ENCODE measurements around the gene FUCA1. TPM values are rescaled to one million over a fixed set of nuclear protein-coding genes. Genes with fewer than 3 reads are reported as not detected.
"Not testable (repeated sequence)": the region's sequence is repeated elsewhere in the genome, so short reads cannot be mapped to it uniquely, and the experiment has no call there.

The FUCA1 gene
- total and polyA plus RNA-seq, 3 experiments from 2014 or later: 14.1 to 17.2 (median 15.7) TPM

DNA sequence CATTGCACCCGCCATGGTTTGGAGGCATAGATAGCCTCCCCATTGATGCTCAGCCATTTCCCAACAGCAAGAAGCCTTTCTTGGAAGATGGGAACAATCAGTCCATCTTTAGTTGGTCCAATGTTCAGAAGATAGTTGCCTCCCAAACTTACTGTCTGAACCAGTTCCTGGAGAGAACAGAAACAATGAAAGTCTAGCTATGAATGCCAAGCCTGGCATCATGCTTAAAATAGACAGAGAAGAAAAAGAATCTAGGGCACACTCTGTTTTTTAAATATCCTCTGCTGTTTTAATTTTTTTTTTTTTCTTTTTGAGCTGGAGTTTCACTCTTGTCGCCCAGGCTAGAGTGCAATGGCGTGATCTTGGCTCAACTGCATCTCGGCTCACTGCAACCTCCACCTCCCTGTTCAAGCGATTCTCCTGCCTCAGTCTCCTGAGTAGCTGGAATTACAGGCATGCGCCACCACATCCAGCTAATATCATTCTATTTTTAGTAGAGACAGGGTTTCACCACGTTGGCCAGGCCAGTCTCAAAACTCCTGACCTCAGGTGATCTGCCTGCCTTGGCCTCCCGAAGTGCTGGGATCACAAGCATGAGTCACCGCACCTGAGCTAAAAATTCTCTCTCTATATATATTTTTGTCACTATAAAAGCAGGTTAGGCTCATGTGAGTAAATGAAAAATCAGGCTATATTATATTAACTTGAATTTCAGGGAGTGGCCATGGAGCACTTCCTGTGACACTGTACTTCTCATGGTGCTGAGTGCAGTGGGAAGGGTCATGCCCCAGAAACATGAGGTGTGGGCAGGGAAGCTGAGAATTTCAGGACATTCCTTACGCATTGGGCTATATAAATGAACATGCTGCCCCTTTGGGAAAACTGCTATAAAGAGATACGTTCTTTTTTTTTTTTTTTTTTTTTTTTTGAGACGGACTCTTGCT is 19.1 kb downstream of the FUCA1 start:
- Mint-ChIP-seq H3K27me3 (no peaks in the 10 kb centered on the region), H3K36me3 (peaks cover 22 to 54% (median 29%) of the 10 kb centered on the region in 3 donors), H3K9me3 (no peaks in the 10 kb centered on the region), H3K27ac (peak overlapping the region in 2 of 8 donors; percentile 73 to 85), H3K4me3 (no peak overlapping the region), H3K4me1 (no peaks in the 10 kb centered on the region)
- no peak for DNase-seq
- H3K4me1 ChIP-seq (ENCODE audit: insufficient read depth, low read length): no peaks in the 10 kb centered on the region
- H3K27ac ChIP-seq (ENCODE audit: low read depth, low read length): no peak overlapping the region
- no peaks in the 10 kb centered on the region for H3K9me3 ChIP-seq (ENCODE audit: low read length)
- H3K36me3 ChIP-seq (ENCODE audit: insufficient read depth, low read length): peaks cover 21% of the 10 kb centered on the region
- H3K27me3 ChIP-seq (ENCODE audit: insufficient read depth, low read length, poor library complexity, severe bottlenecking): no peaks in the 10 kb centered on the region
- POLR2A ChIA-PET: no interaction called here
- CTCF ChIA-PET: no interaction called here
- no peak overlapping the region for H3K4me3 ChIP-seq (ENCODE audit: low read length)

DNA sequence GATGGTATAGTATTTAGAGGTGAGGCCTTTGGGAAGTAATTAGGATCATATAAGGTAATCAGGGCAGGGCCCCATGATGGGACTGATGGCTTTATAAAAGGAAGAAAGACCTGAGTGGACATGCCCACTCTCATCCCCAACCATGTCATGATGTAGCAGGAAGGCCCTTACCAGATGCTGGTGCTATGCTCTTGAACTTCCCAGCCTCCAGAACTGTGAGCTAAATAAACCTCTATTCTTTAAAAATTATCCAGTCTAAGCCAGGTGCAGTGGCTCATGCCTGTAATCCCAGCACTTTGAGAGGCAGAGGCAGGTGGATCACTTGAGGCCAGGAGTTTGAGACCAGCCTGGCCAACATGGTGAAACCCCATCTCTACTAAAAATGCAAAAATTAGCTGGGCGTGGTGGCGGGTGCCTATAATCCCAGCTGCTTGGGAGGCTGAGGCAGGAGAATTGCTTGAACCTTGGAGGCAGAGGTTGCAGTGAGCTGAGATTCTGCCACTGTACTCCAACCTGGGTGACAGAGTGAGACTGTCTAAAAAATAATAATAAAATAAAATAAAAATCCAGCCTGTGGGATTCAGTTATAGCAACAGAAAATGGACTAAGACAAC is 20.5 kb downstream of the FUCA1 start:
- CTCF ChIA-PET; H3K4me3 ChIP-seq (ENCODE audit: low read length); H3K9me3 ChIP-seq (ENCODE audit: low read length); H3K4me1 Mint-ChIP-seq; POLR2A ChIA-PET; H3K27ac Mint-ChIP-seq; DNase-seq; H3K4me1 ChIP-seq (ENCODE audit: insufficient read depth, low read length); H3K9me3 Mint-ChIP-seq; H3K4me3 Mint-ChIP-seq; H3K27ac ChIP-seq (ENCODE audit: low read depth, low read length); H3K27me3 Mint-ChIP-seq; H3K27me3 ChIP-seq (ENCODE audit: insufficient read depth, low read length, poor library complexity, severe bottlenecking): not testable (repeated sequence)
- peaks cover 21% of the 10 kb centered on the region for H3K36me3 ChIP-seq (ENCODE audit: insufficient read depth, low read length)
- H3K36me3 Mint-ChIP-seq: peaks cover 22 to 52% (median 30%) of the 10 kb centered on the region in 3 donors

DNA sequence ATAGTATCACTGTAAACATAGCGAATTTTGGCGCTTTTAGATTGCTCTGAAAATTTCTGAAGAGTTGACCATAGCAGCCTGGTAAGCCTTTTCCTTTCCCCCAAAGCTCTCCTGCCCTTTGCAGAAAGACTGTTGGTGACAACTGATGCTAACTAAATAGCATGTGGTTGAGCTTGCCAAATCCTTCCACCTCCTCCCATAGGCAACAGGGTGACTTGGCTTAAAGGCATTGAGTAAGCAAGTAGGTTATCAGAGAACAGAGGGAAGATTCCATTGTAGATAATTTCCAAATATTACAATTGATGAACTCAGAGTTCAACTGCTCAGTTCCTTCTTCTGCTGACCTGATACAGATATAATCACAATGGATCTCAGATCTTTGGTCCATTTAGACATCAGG is 22.9 kb downstream of the FUCA1 start:
- H3K27me3 Mint-ChIP-seq: no peaks in the 10 kb centered on the region
- H3K4me3 ChIP-seq (ENCODE audit: low read length): no peak overlapping the region

DNA sequence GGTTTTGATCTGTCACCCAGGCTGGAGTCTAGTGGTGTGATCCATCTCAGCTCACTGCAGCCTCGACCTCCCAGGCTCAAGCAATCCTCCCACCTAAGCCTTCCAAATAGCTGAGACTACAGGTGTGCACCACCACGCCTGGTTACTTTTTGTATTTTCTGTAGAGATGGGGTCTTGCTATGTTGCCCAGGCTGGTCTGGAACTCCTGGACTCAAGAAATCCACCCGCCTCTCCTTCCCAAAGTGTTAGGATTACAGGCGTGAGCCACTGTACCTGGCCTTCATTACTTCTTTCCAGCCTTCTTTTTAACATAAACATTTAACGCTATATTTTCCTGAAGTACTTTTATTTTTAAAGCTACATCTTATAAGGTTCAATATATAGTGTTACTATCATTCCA is 24.4 kb downstream of the FUCA1 start:
- Mint-ChIP-seq H3K4me1 (peaks cover under 1% of the 10 kb centered on the region in 3 donors), H3K36me3 (peaks cover 22 to 36% (median 25%) of the 10 kb centered on the region in 3 donors), H3K4me3 (no peak overlapping the region), H3K27me3 (no peaks in the 10 kb centered on the region), H3K27ac (no peak overlapping the region), H3K9me3 (no peaks in the 10 kb centered on the region)
- Histone ChIP-seq H3K36me3 (ENCODE audit: insufficient read depth, low read length) (peaks cover 21% of the 10 kb centered on the region), H3K4me1 (ENCODE audit: insufficient read depth, low read length) (no peaks in the 10 kb centered on the region), H3K4me3 (ENCODE audit: low read length) (no peak overlapping the region), H3K27me3 (ENCODE audit: insufficient read depth, low read length, poor library complexity, severe bottlenecking) (no peaks in the 10 kb centered on the region), H3K9me3 (ENCODE audit: low read length) (no peaks in the 10 kb centered on the region), H3K27ac (ENCODE audit: low read depth, low read length) (no peak overlapping the region)
- CTCF ChIA-PET: interaction anchor here (0.9 kb wide), 1 partner anchor 34 kb away, joined by 5 read pairs; no protein-coding TSS in a partner anchor
- POLR2A ChIA-PET: no interaction called here
- no peak for DNase-seq

More for the DNA sequence above, 22.9 kb downstream of the FUCA1 start:
- Histone ChIP-seq H3K36me3 (ENCODE audit: insufficient read depth, low read length) (peaks cover 21% of the 10 kb centered on the region), H3K27ac (ENCODE audit: low read depth, low read length) (no peak overlapping the region), H3K27me3 (ENCODE audit: insufficient read depth, low read length, poor library complexity, severe bottlenecking) (no peaks in the 10 kb centered on the region), H3K9me3 (ENCODE audit: low read length) (no peaks in the 10 kb centered on the region), H3K4me1 (ENCODE audit: insufficient read depth, low read length) (no peaks in the 10 kb centered on the region)
- Mint-ChIP-seq H3K36me3 (peaks cover 22 to 45% (median 26%) of the 10 kb centered on the region in 3 donors), H3K27ac (peak overlapping the region in 1 of 8 donors; percentile 74), H3K4me3 (no peak overlapping the region), H3K9me3 (no peaks in the 10 kb centered on the region), H3K4me1 (no peaks in the 10 kb centered on the region)
- DNase-seq: no peak
- POLR2A ChIA-PET: no interaction called here
- CTCF ChIA-PET: interaction anchor here (1.3 kb wide), 1 partner anchor 23 kb away, joined by 3 read pairs; no protein-coding TSS in a partner anchor

DNA sequence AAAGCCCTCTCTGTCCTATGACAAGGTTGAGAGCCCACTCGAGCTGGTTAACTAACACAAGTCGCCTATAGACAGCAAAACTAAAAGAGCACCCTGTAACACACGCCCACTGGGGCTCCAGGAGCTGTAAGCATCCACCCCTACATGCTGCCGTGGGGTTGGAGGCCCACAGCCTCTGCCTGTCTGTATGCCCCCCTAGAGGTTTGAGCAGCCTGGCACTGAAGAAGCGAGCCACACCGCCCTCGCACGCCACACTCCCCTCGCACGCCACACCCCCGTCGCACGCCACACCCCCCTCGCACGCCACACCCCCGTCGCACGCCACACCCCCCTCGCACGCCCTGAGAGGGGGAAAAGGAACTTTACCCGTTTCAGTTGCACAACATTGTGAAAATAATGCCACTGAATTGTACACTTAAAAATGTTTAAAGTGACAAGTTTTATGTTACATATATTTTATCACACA is 29.7 kb downstream of the FUCA1 start:
- Mint-ChIP-seq H3K27me3 (peaks cover 3 to 8% of the 10 kb centered on the region in 2 donors), H3K4me1 (peaks cover 11 to 13% (median 12%) of the 10 kb centered on the region in 3 donors), H3K27ac (peak overlapping the region in 7 of 8 donors; percentile 0 to 96 (median 79)), H3K9me3 (no peaks in the 10 kb centered on the region), H3K36me3 (no peaks in the 10 kb centered on the region), H3K4me3 (peak overlapping the region; percentile 39 to 90 (median 82))
- Histone ChIP-seq H3K27ac (ENCODE audit: low read depth, low read length) (no peak overlapping the region), H3K4me3 (ENCODE audit: low read length) (peak overlapping the region; percentile 56), H3K36me3 (ENCODE audit: insufficient read depth, low read length) (no peaks in the 10 kb centered on the region), H3K4me1 (ENCODE audit: insufficient read depth, low read length) (peaks cover 8% of the 10 kb centered on the region), H3K27me3 (ENCODE audit: insufficient read depth, low read length, poor library complexity, severe bottlenecking) (no peaks in the 10 kb centered on the region), H3K9me3 (ENCODE audit: low read length) (no peaks in the 10 kb centered on the region)
- DNase-seq: peak; percentile 68 to 88 (median 72)
- ChIA-PET POLR2A (interaction anchor here (0.6 kb wide), 1 partner anchor 35 kb away, joined by 3 read pairs; no protein-coding TSS in a partner anchor), CTCF (interaction anchor here (0.8 to 1.5 kb wide), 2 partner anchors 13 to 217 kb away, joined by 3 to 4 read pairs; partner anchors contain the start of gene HMGCL)

DNA sequence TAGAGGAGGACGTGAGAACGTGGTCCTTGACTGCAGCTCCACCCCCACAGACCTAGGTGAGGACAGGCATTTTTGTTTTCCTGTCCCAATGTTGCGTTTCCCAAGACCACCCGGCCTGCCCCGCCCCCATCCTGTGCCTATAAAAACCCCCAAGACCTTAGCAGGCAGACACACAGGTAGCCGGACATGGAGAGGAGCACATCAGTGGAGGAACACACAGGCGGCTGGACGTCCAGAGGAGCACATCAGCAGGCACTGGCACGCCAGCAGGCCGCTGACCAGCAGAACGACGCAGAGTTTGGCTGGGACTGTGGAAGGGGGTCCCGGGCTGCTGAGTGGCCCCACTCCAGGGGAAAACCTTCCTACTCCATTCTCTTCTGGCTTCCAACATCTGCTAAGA is 30.2 kb downstream of the FUCA1 start:
- DNase-seq: no peak
- peak overlapping the region; percentile 39 to 90 (median 82) for H3K4me3 Mint-ChIP-seq
- H3K27me3 ChIP-seq (ENCODE audit: insufficient read depth, low read length, poor library complexity, severe bottlenecking): no peaks in the 10 kb centered on the region
- POLR2A ChIA-PET: interaction anchor here (0.6 kb wide), 1 partner anchor 35 kb away, joined by 3 read pairs; no protein-coding TSS in a partner anchor
- H3K36me3 ChIP-seq (ENCODE audit: insufficient read depth, low read length): no peaks in the 10 kb centered on the region
- H3K36me3 Mint-ChIP-seq: no peaks in the 10 kb centered on the region
- peaks cover 3 to 8% of the 10 kb centered on the region in 2 donors for H3K27me3 Mint-ChIP-seq
- H3K27ac Mint-ChIP-seq: peak overlapping the region in 4 of 8 donors; percentile 14 to 80 (median 56)
- CTCF ChIA-PET: interaction anchor here (0.8 to 1.5 kb wide), 2 partner anchors 12 to 216 kb away, joined by 3 to 4 read pairs; partner anchors contain the start of gene HMGCL
- H3K4me1 Mint-ChIP-seq: peaks cover 11 to 13% (median 12%) of the 10 kb centered on the region in 3 donors
- peak overlapping the region; percentile 56 for H3K4me3 ChIP-seq (ENCODE audit: low read length)
- no peaks in the 10 kb centered on the region for H3K9me3 ChIP-seq (ENCODE audit: low read length)
- no peak overlapping the region for H3K27ac ChIP-seq (ENCODE audit: low read depth, low read length)
- H3K9me3 Mint-ChIP-seq: no peaks in the 10 kb centered on the region
- peaks cover 8% of the 10 kb centered on the region for H3K4me1 ChIP-seq (ENCODE audit: insufficient read depth, low read length)

DNA sequence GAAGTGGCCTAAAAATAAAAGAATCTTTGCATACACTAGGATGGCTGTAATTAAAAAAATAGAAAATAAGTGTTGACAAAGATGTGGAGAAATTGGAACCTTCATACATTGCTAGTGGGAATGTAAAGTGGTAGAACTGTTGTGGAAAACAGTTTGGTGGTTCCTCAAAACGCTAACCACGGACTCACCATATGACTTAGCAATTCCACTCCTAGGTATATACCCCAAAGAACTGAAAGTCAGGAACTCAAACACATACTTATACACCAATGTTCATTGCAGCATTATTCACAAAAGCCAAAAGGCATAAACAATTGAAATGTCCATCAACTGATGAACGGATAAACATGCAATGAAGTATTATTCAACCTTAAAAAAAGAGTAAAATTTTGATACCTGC is 32.1 kb downstream of the FUCA1 start:
- Mint-ChIP-seq H3K4me3 (no peak overlapping the region), H3K27me3 (peaks cover 3 to 8% of the 10 kb centered on the region in 2 donors), H3K9me3 (no peaks in the 10 kb centered on the region), H3K4me1 (peaks cover 11 to 13% (median 12%) of the 10 kb centered on the region in 3 donors), H3K27ac (no peak overlapping the region), H3K36me3 (no peaks in the 10 kb centered on the region)
- H3K4me3 ChIP-seq (ENCODE audit: low read length): no peak overlapping the region
- H3K36me3 ChIP-seq (ENCODE audit: insufficient read depth, low read length): no peaks in the 10 kb centered on the region
- ChIA-PET POLR2A (no interaction called here), CTCF (no interaction called here)
- DNase-seq: no peak
- no peak overlapping the region for H3K27ac ChIP-seq (ENCODE audit: low read depth, low read length)
- no peaks in the 10 kb centered on the region for H3K27me3 ChIP-seq (ENCODE audit: insufficient read depth, low read length, poor library complexity, severe bottlenecking)
- H3K9me3 ChIP-seq (ENCODE audit: low read length): no peaks in the 10 kb centered on the region
- peaks cover 8% of the 10 kb centered on the region for H3K4me1 ChIP-seq (ENCODE audit: insufficient read depth, low read length)

DNA sequence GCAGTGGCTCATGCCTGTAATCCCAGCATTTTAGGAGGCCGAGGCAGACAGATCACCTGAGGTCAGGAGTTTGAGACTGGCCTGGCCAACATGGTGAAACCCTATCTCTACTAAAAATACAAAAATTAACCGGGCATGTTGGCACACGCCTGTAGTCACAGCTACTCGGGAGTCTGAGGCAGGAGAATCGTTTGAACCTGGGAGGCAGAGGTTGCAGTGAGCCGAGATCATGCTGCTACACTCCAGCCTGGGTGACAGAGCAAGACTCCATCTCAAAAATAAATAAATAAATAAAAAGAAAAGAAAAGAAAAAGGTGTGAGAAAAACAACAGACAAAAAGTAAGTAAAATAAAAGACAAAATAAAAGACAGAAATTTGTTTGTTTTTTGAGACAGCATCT is 33.9 kb downstream of the FUCA1 start:
- H3K4me3 Mint-ChIP-seq; H3K4me1 ChIP-seq (ENCODE audit: insufficient read depth, low read length); H3K9me3 Mint-ChIP-seq; H3K36me3 ChIP-seq (ENCODE audit: insufficient read depth, low read length); H3K27me3 ChIP-seq (ENCODE audit: insufficient read depth, low read length, poor library complexity, severe bottlenecking); H3K27ac ChIP-seq (ENCODE audit: low read depth, low read length); POLR2A ChIA-PET; H3K9me3 ChIP-seq (ENCODE audit: low read length); DNase-seq; H3K36me3 Mint-ChIP-seq; H3K27me3 Mint-ChIP-seq; H3K27ac Mint-ChIP-seq; H3K4me3 ChIP-seq (ENCODE audit: low read length); CTCF ChIA-PET: not testable (repeated sequence)
- peaks cover 11 to 13% (median 12%) of the 10 kb centered on the region in 3 donors for H3K4me1 Mint-ChIP-seq

Measured in CD8-positive, alpha-beta memory T cell (primary cell).